Keratinocyte (primary cell): Measurements from ENCODE around the gene PLXNA1. TPM values are rescaled to one million over a fixed set of nuclear protein-coding genes. Genes with fewer than 3 reads are reported as not detected.

Source experiments
- DNase-seq: peaks from one replicate; pipeline ENCODE4 v3.0.0-alpha.2; 2011; ENCODE audit warnings: low read depth, missing footprints, low spot score
- FAIRE-seq: peaks from 2 replicates; lab custom pipeline; 2011; peaks lifted over from hg19 to GRCh38; lab: Jason Lieb, UNC
- H2AFZ ChIP-seq: 2 replicates; pipeline ENCODE4 v1.6.0; 2012; ENCODE audit warnings: low read length, control low read depth, inconsistent platforms; ENCODE audit not compliant: control insufficient read depth
- H3K27ac ChIP-seq: 2 replicates; pipeline ENCODE4 v1.5.1; 2011; ENCODE audit warnings: low read length; ENCODE audit not compliant: control insufficient read depth, insufficient read depth
- H3K27me3 ChIP-seq: 3 replicates; pipeline ENCODE4 v1.6.0; 2011; ENCODE audit warnings: low read length; ENCODE audit not compliant: control insufficient read depth, insufficient read depth; ENCODE audit errors: extremely low read depth
- H3K36me3 ChIP-seq, 2 experiments: 2 replicates in 1 of 2; 3 replicates in 1 of 2; pipeline ENCODE4 v1.5.1; 2011; ENCODE audit warnings: low read length in 2 of 2, mild to moderate bottlenecking in 1 of 2; ENCODE audit not compliant: control insufficient read depth in 2 of 2, insufficient read depth in 2 of 2; ENCODE audit errors: extremely low read depth in 1 of 2
- H3K4me1 ChIP-seq: 3 replicates; pipeline ENCODE4 v1.5.1; 2011; ENCODE audit warnings: low read length; ENCODE audit not compliant: control insufficient read depth, insufficient read depth; ENCODE audit errors: extremely low read depth
- H3K4me2 ChIP-seq: 3 replicates; pipeline ENCODE4 v1.6.0; 2011; ENCODE audit warnings: low read depth, low read length; ENCODE audit not compliant: control insufficient read depth, insufficient read depth; ENCODE audit errors: extremely low read depth
- H3K4me3 ChIP-seq, 3 experiments: fragments of 200-600 bp in 1 of 3; sonication (generic) in 1 of 3; 2 replicates in 2 of 3; 3 replicates in 1 of 3; pipeline ENCODE4 v1.5.1; 2011 to 2016; ENCODE audit warnings: low read length in 3 of 3, mild to moderate bottlenecking in 3 of 3, control low read depth in 2 of 3, inconsistent platforms in 1 of 3, low read depth in 1 of 3, mixed read lengths in 1 of 3, mixed run types in 1 of 3, moderate library complexity in 1 of 3; ENCODE audit not compliant: control insufficient read depth in 2 of 3, insufficient read depth in 2 of 3; ENCODE audit errors: extremely low read depth in 1 of 3
- H3K79me2 ChIP-seq: 2 replicates; pipeline ENCODE4 v1.6.0; 2012; ENCODE audit warnings: low read length; ENCODE audit not compliant: control insufficient read depth, insufficient read depth
- H3K9ac ChIP-seq: 3 replicates; pipeline ENCODE4 v1.6.0; 2011; ENCODE audit warnings: low read length; ENCODE audit not compliant: control insufficient read depth, insufficient read depth; ENCODE audit errors: extremely low read depth
- H3K9me1 ChIP-seq: 3 replicates; pipeline ENCODE4 v1.6.0; 2011; ENCODE audit warnings: low read length; ENCODE audit not compliant: control insufficient read depth, insufficient read depth; ENCODE audit errors: extremely low read depth
- H3K9me3 ChIP-seq: 2 replicates; pipeline ENCODE4 v1.5.1; 2012; ENCODE audit warnings: low read depth, low read length; ENCODE audit not compliant: control insufficient read depth
- H4K20me1 ChIP-seq: 3 replicates; pipeline ENCODE4 v1.6.0; 2011; ENCODE audit warnings: low read length; ENCODE audit not compliant: control insufficient read depth, insufficient read depth; ENCODE audit errors: extremely low read depth
- CTCF ChIP-seq, 3 experiments: IDR thresholded peaks in 1 of 3; conservative IDR thresholded peaks in 1 of 3; optimal IDR thresholded peaks in 1 of 3; 2 replicates in 2 of 3; 3 replicates in 1 of 3; pipeline versions ENCODE3 to v1.5.1; 2011; ENCODE audit warnings: low read length in 3 of 3, mild to moderate bottlenecking in 3 of 3, moderate library complexity in 2 of 3, control low read depth in 1 of 3, inconsistent platforms in 1 of 3; ENCODE audit not compliant: insufficient read depth in 2 of 3; ENCODE audit errors: extremely low read depth in 1 of 3
- EZH2 ChIP-seq: IDR thresholded peaks from one replicate; pipeline ENCODE4 v1.6.1; 2012; ENCODE audit warnings: inconsistent platforms, mild to moderate bottlenecking, low read length, moderate library complexity
- dilution Hi-C: fragments of 300-500 bp; cut with MboI; formaldehyde crosslinking; loops from one replicate; pipeline ENCODE4 v1.7.0; 2020; ENCODE audit warnings: low sequenced_read_pairs; ENCODE audit not compliant: extremely low pct_ligation_motif_present
- polyA plus RNA-seq, 5 experiments: library from polyadenylated mRNA; depleted of rRNA in 3 of 5; stranded (reverse) in 3 of 5; stranded (forward) in 1 of 5; unstranded in 1 of 5; fragments of >200 nt; gene quantifications; 1 replicate in 1 of 5; 2 replicates in 3 of 5; 3 replicates in 1 of 5; pipeline versions ENCODE4 v1.2.1 to v1.2.3, GENCODE V29; 2011 to 2012; ENCODE audit warnings: missing spikeins in 2 of 5, low read depth in 1 of 5, low replicate concordance in 1 of 5

The PLXNA1 gene
- polyA plus RNA-seq, 1 donor (not counting 4 experiments of a cell fraction or from before 2014, with no cell fraction given) = 38.4 TPM

DNA sequence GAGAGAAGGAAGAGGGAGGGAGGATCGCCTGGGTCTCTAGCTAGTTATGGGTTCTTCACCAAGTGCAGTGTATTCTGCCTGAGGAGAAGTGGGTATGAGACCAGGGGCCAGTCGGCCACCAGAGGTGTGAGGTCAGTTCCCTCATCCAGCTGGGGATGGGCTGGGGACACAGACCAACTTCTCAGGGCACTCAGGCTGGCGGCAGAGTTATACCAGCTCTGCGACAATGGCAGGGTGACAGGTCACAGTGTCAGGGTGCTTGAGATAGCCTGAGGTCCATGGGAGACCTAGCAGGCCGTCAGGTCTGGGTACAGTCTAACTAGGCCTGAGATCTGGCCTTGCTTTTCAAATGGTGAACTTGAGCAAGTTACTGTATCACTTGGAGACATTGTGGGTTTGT lies 31.4 kb upstream of the PLXNA1 start:
- H3K9ac ChIP-seq = no peak overlapping the region
- no peaks in the 10 kb centered on the region for H4K20me1 ChIP-seq
- H3K9me3 ChIP-seq = no peaks in the 10 kb centered on the region
- H3K27me3 ChIP-seq = no peaks in the 10 kb centered on the region
- no peak overlapping the region for H3K27ac ChIP-seq
- H3K9me1 ChIP-seq = peaks cover 2% of the 10 kb centered on the region
- FAIRE-seq (no peak), DNase-seq (no peak)
- H3K4me3 ChIP-seq = no peak overlapping the region
- H2AFZ ChIP-seq = no peak overlapping the region
- dilution Hi-C loops = no loop called here
- TF ChIP-seq EZH2 = no peak
- TF ChIP-seq CTCF (optimal IDR thresholded peaks at IDR 0.05 in 1 of 3, IDR thresholded peaks at IDR 0.05 in 1 of 3, conservative IDR thresholded peaks at IDR 0.05 in 1 of 3; ENCODE audit: extremely low read depth in 1 of 3, insufficient read depth in 2 of 3, low read length in 3 of 3) = no peak
- peaks cover 18% of the 10 kb centered on the region for H3K4me1 ChIP-seq
- no peak overlapping the region for H3K4me2 ChIP-seq
- H3K36me3 ChIP-seq = peaks cover 0 to 3% of the 10 kb centered on the region in 2 experiments
- H3K79me2 ChIP-seq = no peaks in the 10 kb centered on the region

- H2AFZ ChIP-seq = no peak overlapping the region
- H3K27ac ChIP-seq = no peak overlapping the region
- dilution Hi-C loops = no loop called here
Measured at GRCh38 chr3:126952261-126952982, 30.5 kb upstream of the PLXNA1 start.

More at GRCh38 chr3:126952261-126952982, 30.5 kb upstream of the PLXNA1 start:
- Histone ChIP-seq H3K9me1 (peaks cover 2% of the 10 kb centered on the region), H3K9ac (no peak overlapping the region), H3K4me2 (no peak overlapping the region), H3K36me3 (peaks cover 0 to 3% of the 10 kb centered on the region in 2 experiments), H3K27me3 (no peaks in the 10 kb centered on the region), H3K79me2 (no peaks in the 10 kb centered on the region), H3K4me1 (peaks cover 26% of the 10 kb centered on the region), H3K4me3 (no peak overlapping the region), H4K20me1 (no peaks in the 10 kb centered on the region), H3K9me3 (no peaks in the 10 kb centered on the region)
- TF ChIP-seq CTCF (optimal IDR thresholded peaks at IDR 0.05 in 1 of 3, IDR thresholded peaks at IDR 0.05 in 1 of 3, conservative IDR thresholded peaks at IDR 0.05 in 1 of 3; ENCODE audit: extremely low read depth in 1 of 3, insufficient read depth in 2 of 3, low read length in 3 of 3) = no peak
- no peak for TF ChIP-seq EZH2
- DNase-seq (no peak), FAIRE-seq (no peak)
